Measurements from ENCODE around the gene SRSF3. TPM values are rescaled to one million over a fixed set of nuclear protein-coding genes. Genes with fewer than 3 reads are reported as not detected.

Gene SRSF3
- total RNA-seq, 2 experiments from 2014 or later: 550 to 556 TPM

- no peak overlapping the region for H3K4me3 ChIP-seq (ENCODE audit: low read length)
- Mint-ChIP-seq H3K4me3 (peak overlapping the region; percentile 28), H3K27ac (peak overlapping the region; percentile 97), H3K27me3 (no peaks in the 10 kb centered on the region), H3K9me3 (no peaks in the 10 kb centered on the region), H3K36me3 (ENCODE audit: low read depth) (peaks cover 99% of the 10 kb centered on the region), H3K4me1 (ENCODE audit: low read depth) (peaks cover 91% of the 10 kb centered on the region)
- peaks cover 63% of the 10 kb centered on the region for H3K4me1 ChIP-seq (ENCODE audit: insufficient read depth, low read length)
- DNase-seq (peak in 1 of 14 experiments; percentile 9), ATAC-seq (ENCODE audit: poor library complexity) (no peak)
- intact Hi-C loops (cut with DNase I, micrococcal nuclease): no loop called here
- TF ChIP-seq CTCF (IDR thresholded peaks at IDR 0.05): no peak
- H3K36me3 ChIP-seq (ENCODE audit: insufficient read depth, low read length): peaks cover 97% of the 10 kb centered on the region
- peak overlapping the region in 1 of 2 donors; percentile 2 for H3K27ac ChIP-seq (ENCODE audit: low read depth in 1 of 2, low read length in 2 of 2)
- POLR2A ChIA-PET: interaction anchor here (0.6 to 11.2 kb wide), 5 partner anchors 9 to 541 kb away, joined by 3 to 161 read pairs (median 4); partner anchors contain the start of gene SRSF3
- H3K9me3 ChIP-seq (ENCODE audit: control insufficient read depth in 1 of 2, insufficient read depth in 1 of 2, low read length in 2 of 2): no peaks in the 10 kb centered on the region
- no peaks in the 10 kb centered on the region for H3K27me3 ChIP-seq (ENCODE audit: control insufficient read depth in 1 of 2, insufficient read depth in 2 of 2, low read length in 2 of 2)
- CTCF ChIA-PET: interaction anchor here (0.7 to 2.0 kb wide), 3 partner anchors 8 to 12 kb away, joined by 4 to 9 read pairs (median 5); no protein-coding TSS in a partner anchor
These were observed 9.3 kb downstream of the SRSF3 start for GRCh38 chr6:36603222-36604089.

GRCh38 chr6:36604090-36605060 lies 10.2 kb downstream of the SRSF3 start:
- H3K4me1 Mint-ChIP-seq (ENCODE audit: low read depth): peaks cover 91% of the 10 kb centered on the region
- H3K27ac Mint-ChIP-seq: peak overlapping the region; percentile 97
- peaks cover 99% of the 10 kb centered on the region for H3K36me3 Mint-ChIP-seq (ENCODE audit: low read depth)
- ATAC-seq (ENCODE audit: poor library complexity) (no peak), DNase-seq (no peak)
- H3K9me3 Mint-ChIP-seq: no peaks in the 10 kb centered on the region
- Histone ChIP-seq H3K27me3 (ENCODE audit: control insufficient read depth in 1 of 2, insufficient read depth in 2 of 2, low read length in 2 of 2) (no peaks in the 10 kb centered on the region), H3K27ac (ENCODE audit: low read depth in 1 of 2, low read length in 2 of 2) (peak overlapping the region in 1 of 2 donors; percentile 5), H3K4me1 (ENCODE audit: insufficient read depth, low read length) (peaks cover 64% of the 10 kb centered on the region), H3K9me3 (ENCODE audit: control insufficient read depth in 1 of 2, insufficient read depth in 1 of 2, low read length in 2 of 2) (no peaks in the 10 kb centered on the region), H3K36me3 (ENCODE audit: insufficient read depth, low read length) (peaks cover 97% of the 10 kb centered on the region), H3K4me3 (ENCODE audit: low read length) (no peak overlapping the region)
- H3K4me3 Mint-ChIP-seq: peak overlapping the region; percentile 25
- intact Hi-C loops (cut with DNase I, micrococcal nuclease): no loop called here
- CTCF ChIA-PET: interaction anchor here (2.0 to 3.4 kb wide), 2 partner anchors 11 kb away, joined by 9 to 21 read pairs; no protein-coding TSS in a partner anchor
- no peak for TF ChIP-seq CTCF (IDR thresholded peaks at IDR 0.05)
- POLR2A ChIA-PET: interaction anchor here (0.9 to 6.1 kb wide), 4 partner anchors 7 to 181 kb away, joined by 3 to 60 read pairs (median 7); partner anchors contain the start of gene SRSF3
- no peaks in the 10 kb centered on the region for H3K27me3 Mint-ChIP-seq

GRCh38 chr6:36605143-36605542 lies 11.0 kb downstream of the SRSF3 start:
- intact Hi-C loops (cut with DNase I, micrococcal nuclease): no loop called here
- peaks cover 62% of the 10 kb centered on the region for H3K4me1 ChIP-seq (ENCODE audit: insufficient read depth, low read length)
- H3K4me3 Mint-ChIP-seq: peak overlapping the region; percentile 25

More at GRCh38 chr6:36605143-36605542, 11.0 kb downstream of the SRSF3 start:
- H3K27ac ChIP-seq (ENCODE audit: low read depth in 1 of 2, low read length in 2 of 2): no peak overlapping the region
- DNase-seq (no peak), ATAC-seq (ENCODE audit: poor library complexity) (no peak)
- H3K9me3 ChIP-seq (ENCODE audit: control insufficient read depth in 1 of 2, insufficient read depth in 1 of 2, low read length in 2 of 2): no peaks in the 10 kb centered on the region
- no peaks in the 10 kb centered on the region for H3K9me3 Mint-ChIP-seq
- no peaks in the 10 kb centered on the region for H3K27me3 Mint-ChIP-seq
- no peak overlapping the region for H3K4me3 ChIP-seq (ENCODE audit: low read length)
- H3K36me3 ChIP-seq (ENCODE audit: insufficient read depth, low read length): peaks cover 97% of the 10 kb centered on the region
- CTCF ChIA-PET: interaction anchor here (3.4 kb wide), 1 partner anchor 10 kb away, joined by 21 read pairs; no protein-coding TSS in a partner anchor
- peaks cover 90% of the 10 kb centered on the region for H3K4me1 Mint-ChIP-seq (ENCODE audit: low read depth)
- H3K36me3 Mint-ChIP-seq (ENCODE audit: low read depth): peaks cover 98% of the 10 kb centered on the region
- TF ChIP-seq CTCF (IDR thresholded peaks at IDR 0.05): no peak
- H3K27me3 ChIP-seq (ENCODE audit: control insufficient read depth in 1 of 2, insufficient read depth in 2 of 2, low read length in 2 of 2): no peaks in the 10 kb centered on the region
- POLR2A ChIA-PET: interaction anchor here (6.1 kb wide), 1 partner anchor 7 kb away, joined by 60 read pairs; the partner anchor contains the start of gene SRSF3
- peak overlapping the region; percentile 97 for H3K27ac Mint-ChIP-seq
